Measurements from ENCODE around the gene MBD3L2B.

Gene MBD3L2B

GRCh38 chr19:6999933-7000332 lies 21.3 kb downstream of the MBD3L2B start:
- H3K79me1 ChIP-seq (ENCODE audit: low read depth, low read length): no peaks in the 10 kb centered on the region
- no peaks in the 10 kb centered on the region for H3K4me1 ChIP-seq (ENCODE audit: control insufficient read depth in 2 of 2, insufficient read depth in 1 of 2, low read depth in 1 of 2, low read length in 2 of 2)
- H2AFZ ChIP-seq (ENCODE audit: low read length): no peak overlapping the region
- no CpG with 5 or more reads among the region's 7 CpGs for WGBS, 2 donors (ENCODE audit: extremely low coverage in 2 of 2, insufficient read length in 2 of 2, insufficient replicate concordance in 1 of 2)
- no peak overlapping the region for H3K18ac ChIP-seq (ENCODE audit: low read length)
- DNase-seq (ENCODE audit: low spot score): no peak
- no peak overlapping the region for H2BK120ac ChIP-seq (ENCODE audit: low read depth, low read length)
- H3K9me3 ChIP-seq (replicated peaks in 1 of 2; ENCODE audit: control insufficient read depth in 2 of 2, insufficient read depth in 1 of 2, low read depth in 1 of 2, low read length in 2 of 2): peaks cover 0 to 26% of the 10 kb centered on the region in 2 donors
- no peak overlapping the region for H2BK5ac ChIP-seq (ENCODE audit: low read length)
- no peak overlapping the region for H2BK15ac ChIP-seq (ENCODE audit: low read length)
- H2AK5ac ChIP-seq (ENCODE audit: low read depth, low read length): no peak overlapping the region
- H2BK12ac ChIP-seq (ENCODE audit: low read length): no peak overlapping the region
- no peak overlapping the region for H3K23ac ChIP-seq (ENCODE audit: low read depth, low read length, poor library complexity)
- H3K4me3 ChIP-seq (ENCODE audit: low read length in 2 of 2): no peak overlapping the region
- H3K27me3 ChIP-seq (ENCODE audit: control insufficient read depth in 3 of 3, insufficient read depth in 3 of 3, low read depth in 1 of 3, low read length in 3 of 3): peaks cover 0 to 8% (median 0%) of the 10 kb centered on the region in 3 experiments
- H3K4me2 ChIP-seq (ENCODE audit: insufficient read depth, low read length, poor library complexity, severe bottlenecking): no peak overlapping the region
- H3K36me3 ChIP-seq (replicated peaks in 1 of 2; ENCODE audit: control insufficient read depth in 2 of 2, insufficient read depth in 2 of 2, low read length in 2 of 2): no peaks in the 10 kb centered on the region
- no peak overlapping the region for H4K8ac ChIP-seq (ENCODE audit: low read depth, low read length)
- no peak overlapping the region for H3K4ac ChIP-seq (ENCODE audit: low read length)
- no peak overlapping the region for H4K91ac ChIP-seq (ENCODE audit: low read depth, low read length, poor library complexity)
- H3K9ac ChIP-seq (ENCODE audit: low read depth, low read length, poor library complexity): no peak overlapping the region
- no peak overlapping the region for H3K14ac ChIP-seq (ENCODE audit: low read length)
- H3K27ac ChIP-seq (replicated peaks; ENCODE audit: low read length): no peak overlapping the region

- peaks cover 0 to 8% (median 0%) of the 10 kb centered on the region in 3 experiments for H3K27me3 ChIP-seq (ENCODE audit: control insufficient read depth in 3 of 3, insufficient read depth in 3 of 3, low read depth in 1 of 3, low read length in 3 of 3)
- no peak overlapping the region for H4K8ac ChIP-seq (ENCODE audit: low read depth, low read length)
- H2BK12ac ChIP-seq (ENCODE audit: low read length): no peak overlapping the region
- no peak overlapping the region for H3K9ac ChIP-seq (ENCODE audit: low read depth, low read length, poor library complexity)
- no CpG with 5 or more reads among the region's 15 CpGs for WGBS, 2 donors (ENCODE audit: extremely low coverage in 2 of 2, insufficient read length in 2 of 2, insufficient replicate concordance in 1 of 2)
- H3K27ac ChIP-seq (replicated peaks; ENCODE audit: low read length): no peak overlapping the region
- H2BK5ac ChIP-seq (ENCODE audit: low read length): no peak overlapping the region
- H2BK120ac ChIP-seq (ENCODE audit: low read depth, low read length): no peak overlapping the region
- no peaks in the 10 kb centered on the region for H3K4me1 ChIP-seq (ENCODE audit: control insufficient read depth in 2 of 2, insufficient read depth in 1 of 2, low read depth in 1 of 2, low read length in 2 of 2)
- H2AK5ac ChIP-seq (ENCODE audit: low read depth, low read length): no peak overlapping the region
- no peak overlapping the region for H3K14ac ChIP-seq (ENCODE audit: low read length)
- no peak for DNase-seq (ENCODE audit: low spot score)
- H3K4me2 ChIP-seq (ENCODE audit: insufficient read depth, low read length, poor library complexity, severe bottlenecking): no peak overlapping the region
- no peak overlapping the region for H2BK15ac ChIP-seq (ENCODE audit: low read length)
- no peak overlapping the region for H2AFZ ChIP-seq (ENCODE audit: low read length)
- H3K23ac ChIP-seq (ENCODE audit: low read depth, low read length, poor library complexity): no peak overlapping the region
- H3K9me3 ChIP-seq (replicated peaks in 1 of 2; ENCODE audit: control insufficient read depth in 2 of 2, insufficient read depth in 1 of 2, low read depth in 1 of 2, low read length in 2 of 2): peaks cover 0 to 29% of the 10 kb centered on the region in 2 donors
- no peaks in the 10 kb centered on the region for H3K79me1 ChIP-seq (ENCODE audit: low read depth, low read length)
- no peak overlapping the region for H3K4ac ChIP-seq (ENCODE audit: low read length)
- H4K91ac ChIP-seq (ENCODE audit: low read depth, low read length, poor library complexity): no peak overlapping the region
- no peaks in the 10 kb centered on the region for H3K36me3 ChIP-seq (replicated peaks in 1 of 2; ENCODE audit: control insufficient read depth in 2 of 2, insufficient read depth in 2 of 2, low read length in 2 of 2)
- H3K4me3 ChIP-seq (ENCODE audit: low read length in 2 of 2): no peak overlapping the region
- H3K18ac ChIP-seq (ENCODE audit: low read length): no peak overlapping the region
Observed at GRCh38 chr19:6997679-6998445, 23.4 kb downstream of the MBD3L2B start.

GRCh38 chr19:6996810-6997209 lies 24.4 kb downstream of the MBD3L2B start:
- DNase-seq (ENCODE audit: low spot score): no peak
- H3K4me2 ChIP-seq (ENCODE audit: insufficient read depth, low read length, poor library complexity, severe bottlenecking): no peak overlapping the region
- H3K4ac ChIP-seq (ENCODE audit: low read length): no peak overlapping the region
- no peak overlapping the region for H2BK5ac ChIP-seq (ENCODE audit: low read length)
- H3K79me1 ChIP-seq (ENCODE audit: low read depth, low read length): no peaks in the 10 kb centered on the region
- H3K4me3 ChIP-seq (ENCODE audit: low read length in 2 of 2): no peak overlapping the region
- H2AFZ ChIP-seq (ENCODE audit: low read length): no peak overlapping the region
- no peak overlapping the region for H3K23ac ChIP-seq (ENCODE audit: low read depth, low read length, poor library complexity)
- H3K36me3 ChIP-seq (replicated peaks in 1 of 2; ENCODE audit: control insufficient read depth in 2 of 2, insufficient read depth in 2 of 2, low read length in 2 of 2): no peaks in the 10 kb centered on the region
- peaks cover 0 to 8% (median 0%) of the 10 kb centered on the region in 3 experiments for H3K27me3 ChIP-seq (ENCODE audit: control insufficient read depth in 3 of 3, insufficient read depth in 3 of 3, low read depth in 1 of 3, low read length in 3 of 3)
- no peak overlapping the region for H3K27ac ChIP-seq (replicated peaks; ENCODE audit: low read length)
- peaks cover 0 to 29% of the 10 kb centered on the region in 2 donors for H3K9me3 ChIP-seq (replicated peaks in 1 of 2; ENCODE audit: control insufficient read depth in 2 of 2, insufficient read depth in 1 of 2, low read depth in 1 of 2, low read length in 2 of 2)
- no peak overlapping the region for H4K8ac ChIP-seq (ENCODE audit: low read depth, low read length)
- H3K14ac ChIP-seq (ENCODE audit: low read length): no peak overlapping the region
- no peak overlapping the region for H3K18ac ChIP-seq (ENCODE audit: low read length)
- H2BK15ac ChIP-seq (ENCODE audit: low read length): no peak overlapping the region
- WGBS, 2 donors (ENCODE audit: extremely low coverage in 2 of 2, insufficient read length in 2 of 2, insufficient replicate concordance in 1 of 2): no CpG with 5 or more reads among the region's 4 CpGs
- H2AK5ac ChIP-seq (ENCODE audit: low read depth, low read length): no peak overlapping the region
- H4K91ac ChIP-seq (ENCODE audit: low read depth, low read length, poor library complexity): no peak overlapping the region
- H3K4me1 ChIP-seq (ENCODE audit: control insufficient read depth in 2 of 2, insufficient read depth in 1 of 2, low read depth in 1 of 2, low read length in 2 of 2): no peaks in the 10 kb centered on the region
- H2BK120ac ChIP-seq (ENCODE audit: low read depth, low read length): no peak overlapping the region
- H2BK12ac ChIP-seq (ENCODE audit: low read length): no peak overlapping the region
- H3K9ac ChIP-seq (ENCODE audit: low read depth, low read length, poor library complexity): no peak overlapping the region

- no peak overlapping the region for H2BK12ac ChIP-seq (ENCODE audit: low read length)
- no peak overlapping the region for H4K8ac ChIP-seq (ENCODE audit: low read depth, low read length)
- H3K23ac ChIP-seq (ENCODE audit: low read depth, low read length, poor library complexity): no peak overlapping the region
- WGBS, 2 donors (ENCODE audit: extremely low coverage in 2 of 2, insufficient read length in 2 of 2, insufficient replicate concordance in 1 of 2): no CpG with 5 or more reads among the region's 1 CpG
- H3K79me1 ChIP-seq (ENCODE audit: low read depth, low read length): no peaks in the 10 kb centered on the region
- H2BK15ac ChIP-seq (ENCODE audit: low read length): no peak overlapping the region
- peaks cover 0 to under 1% (median 0%) of the 10 kb centered on the region in 3 experiments for H3K27me3 ChIP-seq (ENCODE audit: control insufficient read depth in 3 of 3, insufficient read depth in 3 of 3, low read depth in 1 of 3, low read length in 3 of 3)
- no peak overlapping the region for H2BK5ac ChIP-seq (ENCODE audit: low read length)
- H2AK5ac ChIP-seq (ENCODE audit: low read depth, low read length): no peak overlapping the region
- H3K18ac ChIP-seq (ENCODE audit: low read length): no peak overlapping the region
- peak overlapping the region; percentile 24 for H3K9ac ChIP-seq (ENCODE audit: low read depth, low read length, poor library complexity)
- H2AFZ ChIP-seq (ENCODE audit: low read length): no peak overlapping the region
- no peak overlapping the region for H3K4me2 ChIP-seq (ENCODE audit: insufficient read depth, low read length, poor library complexity, severe bottlenecking)
- no peak overlapping the region for H4K91ac ChIP-seq (ENCODE audit: low read depth, low read length, poor library complexity)
- H2BK120ac ChIP-seq (ENCODE audit: low read depth, low read length): no peak overlapping the region
- no peaks in the 10 kb centered on the region for H3K4me1 ChIP-seq (ENCODE audit: control insufficient read depth in 2 of 2, insufficient read depth in 1 of 2, low read depth in 1 of 2, low read length in 2 of 2)
- H3K14ac ChIP-seq (ENCODE audit: low read length): no peak overlapping the region
- DNase-seq (ENCODE audit: low spot score): no peak
- no peak overlapping the region for H3K27ac ChIP-seq (replicated peaks; ENCODE audit: low read length)
- H3K9me3 ChIP-seq (replicated peaks in 1 of 2; ENCODE audit: control insufficient read depth in 2 of 2, insufficient read depth in 1 of 2, low read depth in 1 of 2, low read length in 2 of 2): peaks cover 0 to 27% of the 10 kb centered on the region in 2 donors
- no peak overlapping the region for H3K4ac ChIP-seq (ENCODE audit: low read length)
- no peaks in the 10 kb centered on the region for H3K36me3 ChIP-seq (replicated peaks in 1 of 2; ENCODE audit: control insufficient read depth in 2 of 2, insufficient read depth in 2 of 2, low read length in 2 of 2)
- H3K4me3 ChIP-seq (ENCODE audit: low read length in 2 of 2): peak overlapping the region in 1 of 2 donors; percentile 58
Observed at GRCh38 chr19:6995054-6995453, 26.2 kb downstream of the MBD3L2B start.

Data from neuronal stem cell (in vitro differentiated cells).